H1 (cell line): Measurements from ENCODE around the gene NAALADL1. TPM values are rescaled to one million over a fixed set of nuclear protein-coding genes. Genes with fewer than 3 reads are reported as not detected.

Experiments
- CTCF ChIA-PET: fragments of 300-600 bp; sonication (Branson Sonifier 250); formaldehyde crosslinking; loops from one replicate; lab custom pipeline; 2021; ENCODE audit not compliant: partially characterized antibody; lab: Charles Lee
- POLR2A ChIA-PET: fragments of 300-600 bp; sonication (Branson Sonifier 250); formaldehyde crosslinking; loops from one replicate; lab custom pipeline; 2021; ENCODE audit warnings: inconsistent platforms; ENCODE audit not compliant: partially characterized antibody; lab: Charles Lee
- DNase-seq, 2 experiments: peaks; one replicate each; pipeline versions ENCODE4 v3.0.0 to v3.0.0-alpha.2; 2010 to 2022; ENCODE audit warnings: low spot score in 2 of 2, low read depth in 1 of 2, mixed read lengths in 1 of 2
- FAIRE-seq: peaks from 2 replicates; lab custom pipeline; 2011; peaks lifted over from hg19 to GRCh38; lab: Jason Lieb, UNC
- H2AFZ ChIP-seq: 2 replicates; pipeline ENCODE4 v1.8.1; 2012; ENCODE audit warnings: low read length, inconsistent platforms
- H2AK5ac ChIP-seq: 2 replicates; pipeline ENCODE4 v1.6.1; 2013; ENCODE audit warnings: low read depth, low read length
- H2BK120ac ChIP-seq: replicated peaks from 2 replicates; pipeline ENCODE3; 2013; ENCODE audit warnings: low read depth, low read length, inconsistent platforms
- H2BK12ac ChIP-seq: 2 replicates; pipeline ENCODE4 v1.6.1; 2013; ENCODE audit warnings: low read depth, low read length
- H2BK15ac ChIP-seq: 2 replicates; pipeline ENCODE4 v1.6.1; 2013; ENCODE audit warnings: low read length
- H2BK20ac ChIP-seq: 2 replicates; pipeline ENCODE4 v1.6.1; 2013; ENCODE audit warnings: low read length
- H2BK5ac ChIP-seq: 2 replicates; pipeline ENCODE4 v1.6.1; 2013; ENCODE audit warnings: low read depth, low read length
- H3K14ac ChIP-seq: 2 replicates; pipeline ENCODE4 v1.6.1; 2013; ENCODE audit warnings: inconsistent platforms; ENCODE audit not compliant: insufficient read length
- H3K18ac ChIP-seq: 2 replicates; pipeline ENCODE4 v1.6.1; 2013; ENCODE audit warnings: low read length; ENCODE audit errors: extremely low read depth
- H3K23ac ChIP-seq: 2 replicates; pipeline ENCODE4 v1.6.1; 2013; ENCODE audit warnings: inconsistent platforms; ENCODE audit not compliant: insufficient read length
- H3K23me2 ChIP-seq: 2 replicates; pipeline ENCODE4 v1.6.1; 2013; ENCODE audit warnings: low read depth, low read length
- H3K27ac ChIP-seq: 2 replicates; pipeline ENCODE4 v1.6.1; 2011; ENCODE audit warnings: low read depth, low read length, inconsistent platforms
- H3K27me3 ChIP-seq, 4 experiments: replicated peaks in 1 of 4; 1 replicate in 1 of 4; 2 replicates in 3 of 4; pipeline versions ENCODE4 v1.6.1 to v1.8.1; 2011 to 2013; ENCODE audit warnings: low read length in 3 of 4, mild to moderate bottlenecking in 3 of 4, inconsistent platforms in 2 of 4, mixed read lengths in 2 of 4, moderate library complexity in 1 of 4; ENCODE audit not compliant: control insufficient read depth in 3 of 4, insufficient read depth in 3 of 4; ENCODE audit errors: extremely low read depth in 1 of 4
- H3K36me3 ChIP-seq, 4 experiments: 2 replicates each; pipeline versions ENCODE4 v1.6.1 to v1.8.1; 2011 to 2013; ENCODE audit warnings: mild to moderate bottlenecking in 4 of 4, low read length in 3 of 4, moderate library complexity in 2 of 4, control low read depth in 1 of 4, inconsistent platforms in 1 of 4; ENCODE audit not compliant: insufficient read depth in 4 of 4, control insufficient read depth in 2 of 4
- H3K4ac ChIP-seq: replicated peaks from 2 replicates; pipeline ENCODE3; 2013; ENCODE audit warnings: low read length, low read depth, mixed read lengths, inconsistent platforms; ENCODE audit not compliant: insufficient read length
- H3K4me1 ChIP-seq, 4 experiments: replicated peaks in 1 of 4; 1 replicate in 1 of 4; 2 replicates in 3 of 4; pipeline versions ENCODE4 v1.6.1 to v1.8.1; 2011 to 2013; ENCODE audit warnings: low read length in 3 of 4, inconsistent platforms in 2 of 4, mixed read lengths in 1 of 4; ENCODE audit not compliant: insufficient read depth in 4 of 4, control insufficient read depth in 3 of 4
- H3K4me2 ChIP-seq, 2 experiments: 2 replicates each; pipeline versions ENCODE4 v1.6.1 to v1.8.1; 2011 to 2013; ENCODE audit warnings: low read depth in 2 of 2, low read length in 2 of 2, control low read depth in 1 of 2, inconsistent platforms in 1 of 2, mild to moderate bottlenecking in 1 of 2; ENCODE audit not compliant: insufficient read depth in 1 of 2
- H3K4me3 ChIP-seq, 4 experiments: fragments of 200-600, 300-600 bp in 1 of 4; sonication (generic), shearing (Covaris generic), sonication (Bioruptor Twin) in 1 of 4; 2 replicates each; pipeline versions ENCODE4 v1.5.1 to v1.8.1; 2011 to 2016; ENCODE audit warnings: low read length in 4 of 4, low read depth in 3 of 4, control low read depth in 2 of 4, inconsistent platforms in 2 of 4, mild to moderate bottlenecking in 2 of 4, mixed read lengths in 1 of 4, moderate library complexity in 1 of 4; ENCODE audit not compliant: insufficient read depth in 2 of 4; ENCODE audit errors: extremely low read depth in 1 of 4
- H3K56ac ChIP-seq: replicated peaks from 2 replicates; pipeline ENCODE3; 2013; ENCODE audit warnings: low read depth, mild to moderate bottlenecking, mixed read lengths, low read length, inconsistent platforms; ENCODE audit not compliant: insufficient read length
- H3K79me1 ChIP-seq: 2 replicates; pipeline ENCODE4 v1.6.1; 2013; ENCODE audit warnings: low read depth, low read length, control low read depth
- H3K79me2 ChIP-seq, 2 experiments: 2 replicates each; pipeline versions ENCODE4 v1.6.1 to v1.8.1; 2012 to 2013; ENCODE audit warnings: low read length in 2 of 2, mild to moderate bottlenecking in 2 of 2, inconsistent platforms in 1 of 2; ENCODE audit not compliant: insufficient read depth in 2 of 2, control insufficient read depth in 1 of 2
- H3K9ac ChIP-seq, 4 experiments: replicated peaks in 1 of 4; 1 replicate in 1 of 4; 2 replicates in 3 of 4; pipeline versions ENCODE4 v1.6.1 to v1.8.1; 2011 to 2013; ENCODE audit warnings: low read depth in 3 of 4, low read length in 3 of 4, control low read depth in 2 of 4, mild to moderate bottlenecking in 2 of 4, moderate library complexity in 2 of 4, inconsistent platforms in 1 of 4; ENCODE audit errors: extremely low read depth in 1 of 4
- H3K9me3 ChIP-seq, 2 experiments: 2 replicates each; pipeline versions ENCODE4 v1.6.1 to v1.8.1; 2012 to 2013; ENCODE audit warnings: mild to moderate bottlenecking in 2 of 2, moderate library complexity in 2 of 2, control low read depth in 1 of 2, inconsistent platforms in 1 of 2, low read depth in 1 of 2, low read length in 1 of 2, mixed read lengths in 1 of 2; ENCODE audit not compliant: insufficient read depth in 2 of 2
- H4K20me1 ChIP-seq, 2 experiments: replicated peaks in 1 of 2; 2 replicates each; pipeline versions ENCODE3 to v1.8.1; 2011 to 2013; ENCODE audit warnings: inconsistent platforms in 2 of 2, low read length in 2 of 2, mild to moderate bottlenecking in 1 of 2; ENCODE audit not compliant: insufficient read depth in 2 of 2, control insufficient read depth in 1 of 2
- H4K5ac ChIP-seq: 2 replicates; pipeline ENCODE4 v1.6.1; 2013; ENCODE audit warnings: low read length, low read depth, mixed read lengths, inconsistent platforms; ENCODE audit not compliant: insufficient read length
- H4K8ac ChIP-seq: 2 replicates; pipeline ENCODE4 v1.8.0; 2013; ENCODE audit warnings: mild to moderate bottlenecking, moderate library complexity, low read length, inconsistent platforms; ENCODE audit not compliant: insufficient read depth; ENCODE audit errors: extremely low read depth
- H4K91ac ChIP-seq: replicated peaks from 2 replicates; pipeline ENCODE3; 2013; ENCODE audit warnings: low read length, mixed read lengths, inconsistent platforms; ENCODE audit not compliant: insufficient read length
- CREB1 ChIP-seq: IDR thresholded peaks from 2 replicates; pipeline ENCODE4 v1.6.1; 2012; ENCODE audit warnings: inconsistent platforms
- CTBP2 ChIP-seq: IDR thresholded peaks from 2 replicates; pipeline ENCODE4 v1.7.0; 2011; ENCODE audit warnings: borderline replicate concordance, mild to moderate bottlenecking, moderate library complexity, mixed read lengths, low read length; ENCODE audit not compliant: insufficient read depth, insufficient read length
- SP2 ChIP-seq: IDR thresholded peaks from 2 replicates; pipeline ENCODE4 v1.6.1; 2012; ENCODE audit warnings: mild to moderate bottlenecking, low read length, inconsistent platforms
- WGBS, 2 experiments: shearing (Covaris generic) in 1 of 2; methylation state at CpG; one replicate each; pipeline versions ENCODE4 v1.1.6 to v1.1.7; 2013 to 2015; ENCODE audit warnings: low lambda C conversion rate in 2 of 2, mixed read lengths in 2 of 2, inconsistent platforms in 1 of 2, low coverage in 1 of 2, missing lambda C conversion rate in 1 of 2; ENCODE audit not compliant: insufficient replicate concordance in 2 of 2, insufficient coverage in 1 of 2, insufficient read length in 1 of 2; ENCODE audit errors: extremely low coverage in 1 of 2, missing lambda C conversion rate in 1 of 2; 5-methylcytosine and 5-hydroxymethylcytosine counted together
- polyA plus RNA-seq, 7 experiments: library from polyadenylated mRNA; depleted of rRNA in 3 of 7; stranded (reverse) in 5 of 7; unstranded in 2 of 7; fragments of >200 nt in 5 of 7; fragments of 200-250 nt in 2 of 7; gene quantifications; 1 replicate in 5 of 7; 2 replicates in 1 of 7; 4 replicates in 1 of 7; pipeline versions ENCODE4 v1.2.1 to v1.2.3, GENCODE V29; 2011 to 2013; ENCODE audit warnings: missing spikeins in 2 of 7, mixed read lengths in 2 of 7
- total RNA-seq: library from RNA; stranded (reverse); fragmentation: NEBNext Ultra II Directional; extraction: Animal tissue kit (Norgen Biotek cat#: 25700); gene quantifications from 2 replicates; pipeline ENCODE4 v1.2.1, GENCODE V29; 2021

The NAALADL1 gene
- total and polyA plus RNA-seq, 2 of the 8 experiments (the other 6 are each of a cell fraction or from before 2014, with no cell fraction given): 7.5 to 9.9 TPM

GRCh38 chr11:65051398-65051858 is 6.9 kb downstream of the NAALADL1 start:
- TF ChIP-seq CREB1 (no peak), CTBP2 (no peak), SP2 (no peak)
- FAIRE-seq: no peak
- Histone ChIP-seq H3K18ac (no peak overlapping the region), H2BK120ac (no peak overlapping the region), H3K56ac (no peak overlapping the region), H3K36me3 (no peaks in the 10 kb centered on the region), H2BK5ac (no peak overlapping the region), H3K14ac (no peak overlapping the region), H3K9me3 (no peaks in the 10 kb centered on the region), H2AK5ac (no peak overlapping the region), H2BK12ac (no peak overlapping the region), H3K4me2 (no peak overlapping the region), H3K27me3 (peaks cover 0 to 9% (median 3%) of the 10 kb centered on the region in 4 experiments; a peak in 3 of 7 replicates), H3K23me2 (no peaks in the 10 kb centered on the region; the same call in 1 of the 2 replicates), H4K91ac (no peak overlapping the region), H3K4me3 (no peak overlapping the region), H3K4ac (no peak overlapping the region), H3K23ac (no peak overlapping the region), H2AFZ (no peak overlapping the region), H4K8ac (no peak overlapping the region), H2BK20ac (no peak overlapping the region), H2BK15ac (no peak overlapping the region), H3K4me1 (peaks cover 0 to 10% (median 7%) of the 10 kb centered on the region in 4 experiments; a peak in 5 of 7 replicates), H4K20me1 (no peaks in the 10 kb centered on the region), H3K27ac (no peak overlapping the region), H3K79me1 (no peaks in the 10 kb centered on the region), H3K9ac (no peak overlapping the region), H4K5ac (no peak overlapping the region), H3K79me2 (no peaks in the 10 kb centered on the region)
- DNase-seq: no peak
- ChIA-PET POLR2A (no interaction called here), CTCF (interaction anchor here (0.7 to 1.6 kb wide), 4 partner anchors 13 to 66 kb away, joined by 3 to 5 read pairs (median 4); no protein-coding TSS in a partner anchor)
- 83% methylated on average over 8 of the region's 9 CpGs; no CpG with 5 or more reads in 1 of the 2 experiments for WGBS, 2 experiments
